Measurements from ENCODE around the gene PI16. TPM values are rescaled to one million over a fixed set of nuclear protein-coding genes. Genes with fewer than 3 reads are reported as not detected.

The PI16 gene
- total RNA-seq, 6 experiments from 2014 or later: not detected

- H3K4me1 Mint-ChIP-seq (ENCODE audit: low read depth): peaks cover 15% of the 10 kb centered on the region
- H3K36me3 Mint-ChIP-seq (ENCODE audit: low read depth): 0 out of 2 replicates have a peak, but pooled peaks cover 3% of the 10 kb centered on the region
- no peaks in the 10 kb centered on the region; the same call in none of the 2 replicates for H3K27me3 Mint-ChIP-seq (ENCODE audit: insufficient read depth)
- TF ChIP-seq, protein P1, sequence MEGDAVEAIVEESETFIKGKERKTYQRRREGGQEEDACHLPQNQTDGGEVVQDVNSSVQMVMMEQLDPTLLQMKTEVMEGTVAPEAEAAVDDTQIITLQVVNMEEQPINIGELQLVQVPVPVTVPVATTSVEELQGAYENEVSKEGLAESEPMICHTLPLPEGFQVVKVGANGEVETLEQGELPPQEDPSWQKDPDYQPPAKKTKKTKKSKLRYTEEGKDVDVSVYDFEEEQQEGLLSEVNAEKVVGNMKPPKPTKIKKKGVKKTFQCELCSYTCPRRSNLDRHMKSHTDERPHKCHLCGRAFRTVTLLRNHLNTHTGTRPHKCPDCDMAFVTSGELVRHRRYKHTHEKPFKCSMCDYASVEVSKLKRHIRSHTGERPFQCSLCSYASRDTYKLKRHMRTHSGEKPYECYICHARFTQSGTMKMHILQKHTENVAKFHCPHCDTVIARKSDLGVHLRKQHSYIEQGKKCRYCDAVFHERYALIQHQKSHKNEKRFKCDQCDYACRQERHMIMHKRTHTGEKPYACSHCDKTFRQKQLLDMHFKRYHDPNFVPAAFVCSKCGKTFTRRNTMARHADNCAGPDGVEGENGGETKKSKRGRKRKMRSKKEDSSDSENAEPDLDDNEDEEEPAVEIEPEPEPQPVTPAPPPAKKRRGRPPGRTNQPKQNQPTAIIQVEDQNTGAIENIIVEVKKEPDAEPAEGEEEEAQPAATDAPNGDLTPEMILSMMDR (IDR thresholded peaks at IDR 0.05): no peak
- H3K9me3 Mint-ChIP-seq: 0 out of 2 replicates have a peak, but pooled peaks cover 5% of the 10 kb centered on the region
- no peak for DNase-seq
- H3K27ac Mint-ChIP-seq: no peak overlapping the region
- H3K4me3 Mint-ChIP-seq: no peak overlapping the region
These were observed 642 bp upstream of the PI16 start for GRCh38 chr6:36953931-36954261.

- 0 out of 2 replicates have a peak, but pooled peaks cover 2% of the 10 kb centered on the region for H3K36me3 Mint-ChIP-seq (ENCODE audit: low read depth)
- H3K4me1 Mint-ChIP-seq (ENCODE audit: low read depth): peaks cover 6% of the 10 kb centered on the region
- TF ChIP-seq, protein P1 (IDR thresholded peaks at IDR 0.05): no peak
- H3K4me3 Mint-ChIP-seq: no peak overlapping the region
- H3K9me3 Mint-ChIP-seq: 0 out of 2 replicates have a peak, but pooled peaks cover 5% of the 10 kb centered on the region
- H3K27ac Mint-ChIP-seq: no peak overlapping the region
- no peak for DNase-seq
- H3K27me3 Mint-ChIP-seq (ENCODE audit: insufficient read depth): no peaks in the 10 kb centered on the region; the same call in none of the 2 replicates
These were observed 598 bp downstream of the PI16 start for GRCh38 chr6:36955136-36955535.

GRCh38 chr6:36955671-36956445, 1.3 kb downstream of the PI16 start:
- Mint-ChIP-seq H3K4me1 (ENCODE audit: low read depth) (peaks cover 11% of the 10 kb centered on the region), H3K36me3 (ENCODE audit: low read depth) (no peaks in the 10 kb centered on the region), H3K27ac (no peak overlapping the region), H3K9me3 (0 out of 2 replicates have a peak, but pooled peaks cover 3% of the 10 kb centered on the region), H3K4me3 (no peak overlapping the region), H3K27me3 (ENCODE audit: insufficient read depth) (no peaks in the 10 kb centered on the region; the same call in none of the 2 replicates)
- TF ChIP-seq, protein P1 (IDR thresholded peaks at IDR 0.05): no peak
- no peak for DNase-seq

DNA sequence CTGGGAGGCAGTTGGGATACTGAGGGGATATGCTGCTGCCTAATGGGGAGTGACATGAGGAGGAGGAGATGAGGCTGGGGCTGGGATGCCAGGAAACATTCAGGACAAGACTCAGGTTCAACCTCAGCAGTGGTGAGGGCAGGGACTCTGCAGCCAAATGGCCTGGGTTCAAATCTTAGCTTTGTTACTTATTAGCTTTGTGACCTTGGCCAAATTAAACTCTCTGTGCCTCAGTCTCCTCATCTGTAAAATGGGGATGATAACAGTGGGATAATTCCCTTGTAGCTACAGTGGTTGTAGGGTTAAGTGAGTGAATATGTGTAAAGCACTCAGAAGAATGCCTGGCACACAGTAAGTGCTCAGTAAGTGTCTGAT, 1.9 kb downstream of the PI16 start:
- no peaks in the 10 kb centered on the region for H3K9me3 Mint-ChIP-seq
- no peak overlapping the region for H3K27ac Mint-ChIP-seq
- TF ChIP-seq, protein P1 (IDR thresholded peaks at IDR 0.05): no peak
- H3K4me3 Mint-ChIP-seq: no peak overlapping the region
- no peak for DNase-seq
- no peaks in the 10 kb centered on the region for H3K36me3 Mint-ChIP-seq (ENCODE audit: low read depth)
- peaks cover 17% of the 10 kb centered on the region for H3K4me1 Mint-ChIP-seq (ENCODE audit: low read depth)
- H3K27me3 Mint-ChIP-seq (ENCODE audit: insufficient read depth): no peaks in the 10 kb centered on the region; the same call in none of the 2 replicates

DNA sequence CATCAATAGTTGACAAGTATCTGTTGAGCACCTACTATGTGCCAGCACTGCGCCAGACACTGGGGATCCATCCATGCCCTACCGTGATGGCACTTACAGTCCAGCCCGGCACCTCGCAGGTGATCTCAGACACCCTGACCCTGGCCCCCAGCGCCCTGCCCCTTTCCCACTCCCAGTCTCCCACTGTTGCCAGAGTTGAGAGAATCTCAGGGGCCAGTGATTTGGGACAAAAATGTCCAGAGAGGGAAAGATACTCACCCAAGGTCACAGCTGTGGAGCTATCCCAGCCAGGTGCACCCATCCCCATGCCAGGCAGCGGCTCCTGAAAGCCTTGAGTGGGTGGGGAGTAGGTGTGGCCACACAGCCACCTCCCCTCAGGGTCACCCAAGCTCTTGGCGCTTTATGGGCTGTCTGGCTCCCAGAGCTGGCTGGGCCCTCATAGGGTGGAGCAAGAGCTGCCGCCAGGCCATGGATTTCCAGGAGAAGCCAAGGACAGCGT, 3.3 kb downstream of the PI16 start:
- no peaks in the 10 kb centered on the region for H3K9me3 Mint-ChIP-seq
- peaks cover 19% of the 10 kb centered on the region for H3K4me1 Mint-ChIP-seq (ENCODE audit: low read depth)
- H3K36me3 Mint-ChIP-seq (ENCODE audit: low read depth): no peaks in the 10 kb centered on the region
- no peaks in the 10 kb centered on the region; the same call in none of the 2 replicates for H3K27me3 Mint-ChIP-seq (ENCODE audit: insufficient read depth)
- H3K4me3 Mint-ChIP-seq: no peak overlapping the region
- DNase-seq: no peak
- TF ChIP-seq, protein P1 (IDR thresholded peaks at IDR 0.05): no peak
- no peak overlapping the region for H3K27ac Mint-ChIP-seq

Measured in HFFc6 (cell line).